Spleen (tissue), 11 donors: ENCODE data around the gene RHBDL1. TPM values are rescaled to one million over a fixed set of nuclear protein-coding genes. Genes with fewer than 3 reads are reported as not detected.

Experiments
- DNase-seq: peaks from one replicate; pipeline ENCODE4 v3.0.0-alpha.2; 2020
- H3K27ac ChIP-seq, 8 donors: fragments of 200-600 bp; sonication (generic) in 7 of 8; 1 replicate in 4 of 8; 2 replicates in 4 of 8; pipeline versions ENCODE4 v1.5.0 to v1.8.0; 2016 to 2021; ENCODE audit warnings: inconsistent platforms in 4 of 8, mild to moderate bottlenecking in 4 of 8, moderate library complexity in 1 of 8
- H3K27me3 ChIP-seq, 7 donors: fragments of 200-600 bp; sonication (generic) in 6 of 7; replicated peaks in 1 of 7; 1 replicate in 4 of 7; 2 replicates in 3 of 7; pipeline versions ENCODE4 v1.5.0 to v1.8.0; 2016 to 2021; ENCODE audit warnings: inconsistent platforms in 3 of 7, mild to moderate bottlenecking in 1 of 7
- H3K36me3 ChIP-seq, 6 donors: fragments of 200-600 bp; sonication (generic) in 5 of 6; 1 replicate in 4 of 6; 2 replicates in 2 of 6; pipeline versions ENCODE4 v1.5.0 to v1.8.0; 2016 to 2021; ENCODE audit warnings: inconsistent platforms in 2 of 6
- H3K4me1 ChIP-seq, 6 donors: fragments of 200-600 bp; sonication (generic) in 5 of 6; 1 replicate in 3 of 6; 2 replicates in 3 of 6; pipeline versions ENCODE4 v1.5.0 to v1.8.0; 2016 to 2021; ENCODE audit warnings: inconsistent platforms in 3 of 6
- H3K4me3 ChIP-seq, 8 donors: fragments of 200-600 bp; sonication (generic) in 7 of 8; 1 replicate in 4 of 8; 2 replicates in 4 of 8; pipeline versions ENCODE4 v1.5.0 to v1.8.0; 2016 to 2021; ENCODE audit warnings: inconsistent platforms in 4 of 8, mild to moderate bottlenecking in 4 of 8, moderate library complexity in 2 of 8
- H3K9me3 ChIP-seq, 8 donors: fragments of 200-600 bp; sonication (generic) in 7 of 8; 1 replicate in 4 of 8; 2 replicates in 4 of 8; pipeline versions ENCODE4 v1.5.0 to v1.8.0; 2016 to 2021; ENCODE audit warnings: inconsistent platforms in 4 of 8
- CTCF ChIP-seq, 11 experiments: fragments of 200-600 bp in 7 of 11; fragments of 450-650 bp in 4 of 11; sonication (generic) in 4 of 11; IDR thresholded peaks in 8 of 11; conservative IDR thresholded peaks in 3 of 11; 1 replicate in 7 of 11; 2 replicates in 4 of 11; pipeline versions ENCODE4 v1.4.0 to v1.8.0; 2016 to 2021; ENCODE audit warnings: antibody characterized with exemption in 11 of 11, inconsistent platforms in 4 of 11, mild to moderate bottlenecking in 1 of 11
- POLR2A ChIP-seq, 3 donors: fragments of 450-650 bp; IDR thresholded peaks; one replicate each; pipeline ENCODE4 v1.5.1; 2017; ENCODE audit warnings: antibody characterized with exemption in 3 of 3, mild to moderate bottlenecking in 1 of 3
- POLR2AphosphoS5 ChIP-seq, 3 donors: sonication (generic); formaldehyde crosslinking; IDR thresholded peaks; one replicate each; pipeline ENCODE4 v1.5.1; 2017; ENCODE audit warnings: antibody characterized with exemption in 3 of 3
- WGBS, 5 donors: extraction: QIAGEN DNeasy Blood & Tissue Kit in 3 of 5; methylation state at CpG; one replicate each; pipeline versions ENCODE4 v1.1.5 to v1.1.7; 2013 to 2018; 5-methylcytosine and 5-hydroxymethylcytosine counted together
- intact Hi-C: fragments of 100-400 bp; cut with DNase I; formaldehyde crosslinking; loops from one replicate; pipeline ENCODE4 v1.15.0; 2023; ENCODE audit warnings: low total_unique reads
- polyA plus RNA-seq, 3 donors: library from polyadenylated mRNA; stranded (reverse); fragments of 200-250 nt; gene quantifications; one replicate each; pipeline ENCODE4 v1.2.1, GENCODE V29; 2013
- total RNA-seq, 7 donors: library from RNA; depleted of rRNA in 3 of 7; stranded (reverse); fragments of >200 nt in 3 of 7; fragmentation: NEBNext Ultra II Directional in 4 of 7; extraction: Animal tissue kit (Norgen Biotek cat#: 25700) in 4 of 7; gene quantifications; one replicate each; pipeline versions ENCODE4 v1.1.0 to v1.2.1, GENCODE V29; 2016 to 2021
- donor health status: healthy with polysubstance abuse.
- donor health status: DM: no; HTN: no; CAD: no; lungs with moderate emphysema.
- donor health status: DM: no; HTN: no; CAD: no.
- donor health status: Bipolar disorder and iron deficiency.
- donor health status: healthy.
- donor health status: DM: no; HTN: no; CAD: no.
- donor health status: DM: yes; HTN: yes; CAD: no.

RHBDL1 gene
- total and polyA plus RNA-seq, 10 donors: 0.37 to 2.0 (median 0.65) TPM

- no peak for DNase-seq
- no peak overlapping the region for H3K4me3 ChIP-seq
- H3K4me1 ChIP-seq: peaks cover 0 to 46% (median 22%) of the 10 kb centered on the region in 6 donors
- no peak for TF ChIP-seq POLR2A (IDR thresholded peaks at IDR 0.05)
- no peaks in the 10 kb centered on the region for H3K36me3 ChIP-seq
- intact Hi-C loops: no loop called here
- no peaks in the 10 kb centered on the region for H3K9me3 ChIP-seq
- no peak overlapping the region for H3K27ac ChIP-seq
- WGBS, 5 donors: 85 to 88% (median 86%) methylated on average over 19 of the region's 19 CpGs
- H3K27me3 ChIP-seq: peaks cover 6 to 100% (median 82%) of the 10 kb centered on the region in 7 donors
Observed at GRCh38 chr16:702341-702740, 26.9 kb downstream of the RHBDL1 start.

- no peaks in the 10 kb centered on the region for H3K36me3 ChIP-seq
- H3K4me3 ChIP-seq: no peak overlapping the region
- no peak for DNase-seq
- no peaks in the 10 kb centered on the region for H3K9me3 ChIP-seq
- peaks cover 0 to 46% (median 22%) of the 10 kb centered on the region in 6 donors for H3K4me1 ChIP-seq
- peaks cover 6 to 99% (median 91%) of the 10 kb centered on the region in 7 donors for H3K27me3 ChIP-seq
- H3K27ac ChIP-seq: no peak overlapping the region
- 67 to 82% (median 81%) methylated on average over 1 to 12 of the region's 12 CpGs for WGBS, 5 donors
- intact Hi-C loops: no loop called here
- TF ChIP-seq POLR2AphosphoS5 (IDR thresholded peaks at IDR 0.05): no peak
Observed at GRCh38 chr16:703406-703805, 27.9 kb downstream of the RHBDL1 start.

- H3K27ac ChIP-seq: no peak overlapping the region
- WGBS, 5 donors: 54 to 80% (median 68%) methylated on average over 1 to 7 of the region's 7 CpGs
- no peak overlapping the region for H3K4me3 ChIP-seq
- peaks cover 6 to 100% (median 96%) of the 10 kb centered on the region in 7 donors for H3K27me3 ChIP-seq
- intact Hi-C loops: no loop called here
- no peak for DNase-seq
- peaks cover 0 to 46% (median 22%) of the 10 kb centered on the region in 6 donors for H3K4me1 ChIP-seq
- TF ChIP-seq POLR2AphosphoS5 (IDR thresholded peaks at IDR 0.05) (no peak), POLR2A (IDR thresholded peaks at IDR 0.05) (no peak), CTCF (IDR thresholded peaks at IDR 0.05 in 8 of 11, conservative IDR thresholded peaks at IDR 0.05 in 3 of 11) (no peak)
- no peaks in the 10 kb centered on the region for H3K9me3 ChIP-seq
- no peaks in the 10 kb centered on the region for H3K36me3 ChIP-seq
Observed at GRCh38 chr16:704047-704446, 28.6 kb downstream of the RHBDL1 start.

GRCh38 chr16:704552-705380, 29.3 kb downstream of the RHBDL1 start:
- no peaks in the 10 kb centered on the region for H3K9me3 ChIP-seq
- intact Hi-C loops: no loop called here
- DNase-seq: no peak
- H3K36me3 ChIP-seq: no peaks in the 10 kb centered on the region
- 8 to 15% (median 14%) methylated on average over 11 to 50 of the region's 50 CpGs for WGBS, 5 donors
- H3K4me3 ChIP-seq: peak overlapping the region in 1 of 8 donors; percentile 48
- H3K27ac ChIP-seq: no peak overlapping the region
- TF ChIP-seq POLR2A (IDR thresholded peaks at IDR 0.05): no peak
- no peak for TF ChIP-seq CTCF (IDR thresholded peaks at IDR 0.05 in 8 of 11, conservative IDR thresholded peaks at IDR 0.05 in 3 of 11)
- TF ChIP-seq POLR2AphosphoS5 (IDR thresholded peaks at IDR 0.05): no peak
- peaks cover 0 to 40% (median 22%) of the 10 kb centered on the region in 6 donors for H3K4me1 ChIP-seq
- H3K27me3 ChIP-seq: peaks cover 6 to 100% (median 96%) of the 10 kb centered on the region in 7 donors

- TF ChIP-seq POLR2A (IDR thresholded peaks at IDR 0.05): no peak
- TF ChIP-seq CTCF (IDR thresholded peaks at IDR 0.05 in 8 of 11, conservative IDR thresholded peaks at IDR 0.05 in 3 of 11): no peak
- TF ChIP-seq POLR2AphosphoS5 (IDR thresholded peaks at IDR 0.05): no peak
- Histone ChIP-seq H3K4me3 (peak within 1 kb of the TSS in 2 of 8 donors; percentile 4 to 48), H3K4me1 (peaks cover 0 to 33% (median 15%) of the 10 kb centered on the region in 6 donors), H3K27me3 (peaks cover 4 to 100% (median 96%) of the 10 kb centered on the region in 7 donors), H3K9me3 (no peaks in the 10 kb centered on the region), H3K36me3 (no peaks in the 10 kb centered on the region), H3K27ac (no peak within 1 kb of the TSS)
- WGBS, 5 donors: 0 to 2% (median 1%) methylated on average over 1 to 114 of the region's 115 CpGs; no CpG with 5 or more reads in 1 of the 5 donors
- DNase-seq: no peak
- intact Hi-C loops: no loop called here
Observed at GRCh38 chr16:705431-706188, 30.1 kb downstream of the RHBDL1 start, which contains the start of gene FBXL16. TSS of gene FBXL16 (minus strand) at chr16:705801. CDS start at chr16:697405, 8,396 bp downstream.
